ENCODE data around the gene ZNF497. TPM values are rescaled to one million over a fixed set of nuclear protein-coding genes. Genes with fewer than 3 reads are reported as not detected.

The ZNF497 gene
- total and polyA plus RNA-seq, 2 of the 13 experiments (the other 11 are each of a cell fraction or from before 2014, with no cell fraction given): 1.5 to 1.9 TPM

- TF ChIP-seq NFAT5 (CRISPR knock-in tag; IDR thresholded peaks at IDR 0.05) (no peak), AGO1 (IDR thresholded peaks at IDR 0.05; ENCODE audit: low read depth, low read length, poor library complexity, severe bottlenecking) (peak; percentile 89), POLR2G (IDR thresholded peaks at IDR 0.05; ENCODE audit: low read depth, low read length) (peak; percentile 8; the same call in 1 of the 2 replicates), ZNF441 (CRISPR knock-in tag; IDR thresholded peaks at IDR 0.05; ENCODE audit: borderline replicate concordance) (no peak), ZNF503 (CRISPR knock-in tag; IDR thresholded peaks at IDR 0.05) (no peak), HMG20B (CRISPR knock-in tag; conservative IDR thresholded peaks at IDR 0.05) (no peak), ZBTB10 (CRISPR knock-in tag; IDR thresholded peaks at IDR 0.05; ENCODE audit: borderline replicate concordance) (no peak), TP53 (CRISPR knock-in tag; conservative IDR thresholded peaks at IDR 0.05) (no peak), ZNF225 (CRISPR knock-in tag; IDR thresholded peaks at IDR 0.05) (no peak), GLI4 (CRISPR knock-in tag; IDR thresholded peaks at IDR 0.05; ENCODE audit: borderline replicate concordance) (no peak), PBX2 (CRISPR knock-in tag; IDR thresholded peaks at IDR 0.05) (no peak), POLR2A (IDR thresholded peaks at IDR 0.05; ENCODE audit: insufficient read depth in 1 of 2, low read depth in 2 of 2, low read length in 2 of 2) (0 out of 4 replicates have a peak, but pooled peaks of 1 of the 2 experiments have one; percentile 1), ARHGAP35 (CRISPR knock-in tag; IDR thresholded peaks at IDR 0.05; ENCODE audit: borderline replicate concordance) (no peak)
Observed at GRCh38 chr19:58395979-58396627, 33.6 kb upstream of the ZNF497 start (continued).
